ELF-1 (cell line): ENCODE measurements around the gene STX8.
"Not testable (repeated sequence)": the region's sequence is repeated elsewhere in the genome, so short reads cannot be mapped to it uniquely, and the experiment has no call there.

Source experiments
- DNase-seq: peaks from one replicate; pipeline ENCODE4 v3.0.0-alpha.2; 2016; ENCODE audit warnings: low read depth, low spot score

STX8 gene

DNA sequence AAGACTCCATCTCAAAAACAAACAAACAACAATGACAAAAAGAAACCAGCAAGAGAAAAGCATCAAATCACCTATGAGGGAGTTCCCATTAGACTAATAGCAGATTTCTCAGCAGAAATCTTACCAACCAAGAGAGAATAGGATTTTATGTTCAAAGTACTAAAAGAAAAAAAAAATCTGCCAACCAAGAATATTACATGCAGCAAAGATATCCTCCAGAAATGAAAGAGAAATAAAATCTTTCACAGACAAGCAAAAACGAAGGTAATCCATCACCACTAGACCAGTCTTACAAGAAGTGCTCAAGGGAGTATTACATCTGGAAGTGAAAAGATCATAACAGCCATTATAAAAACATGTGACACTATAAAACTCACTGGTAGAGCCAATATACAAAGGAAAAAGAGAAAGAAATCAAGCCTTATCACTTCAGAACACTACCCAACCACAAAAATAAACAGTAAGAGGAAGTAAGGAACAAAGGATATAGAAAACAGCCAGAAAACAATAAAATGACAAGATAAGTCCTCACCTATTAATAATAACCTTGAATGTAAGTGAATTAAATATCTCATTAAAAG is 66.3 kb downstream of the STX8 start:
- DNase-seq: no peak

- no peak for DNase-seq
Measured at GRCh38 chr17:9499041-9499440, 76.6 kb downstream of the STX8 start.

DNA sequence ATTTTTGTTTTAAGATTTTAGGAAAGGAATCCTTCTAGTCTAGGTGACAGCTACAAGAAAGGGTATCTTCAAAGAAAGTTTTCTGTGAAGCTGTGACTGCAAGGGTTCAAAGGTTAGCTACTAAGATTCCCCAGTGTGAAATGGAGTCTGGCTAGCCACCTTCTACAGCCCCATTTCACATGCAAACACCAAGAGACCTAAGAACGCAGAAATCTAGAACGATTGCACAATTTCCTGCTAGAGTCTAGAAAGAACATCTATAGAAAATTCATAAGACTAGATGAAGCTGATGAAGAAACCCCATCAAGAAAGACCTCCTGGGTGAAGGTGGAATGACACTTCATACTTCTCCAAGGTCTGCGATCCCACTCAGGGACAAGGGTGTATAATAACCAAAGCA is 77.1 kb downstream of the STX8 start:
- DNase-seq: no peak

GRCh38 chr17:9488556-9488955 is 87.1 kb downstream of the STX8 start:
- DNase-seq: no peak

- DNase-seq: no peak
Measured at GRCh38 chr17:9487406-9487805, 88.2 kb downstream of the STX8 start.

DNA sequence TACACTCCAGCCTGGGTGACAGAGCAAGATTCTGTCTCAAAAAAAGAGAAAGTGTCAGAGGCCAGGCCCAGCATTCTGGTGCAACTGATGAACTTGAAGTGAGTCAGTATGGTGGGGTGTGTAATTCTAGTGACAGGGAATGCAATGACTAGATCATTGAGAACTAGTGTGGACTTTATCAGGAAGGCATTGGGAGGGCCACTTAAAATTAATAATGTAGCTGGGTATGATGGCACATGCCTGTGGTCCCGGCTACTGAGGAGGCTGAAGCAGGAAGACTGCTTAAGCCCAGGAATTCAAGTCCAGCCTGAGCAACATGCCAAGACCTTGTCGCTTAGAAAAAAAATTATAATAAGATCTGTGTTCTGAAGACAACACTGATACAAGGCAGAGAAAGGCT is 90.8 kb downstream of the STX8 start:
- DNase-seq: no peak

DNA sequence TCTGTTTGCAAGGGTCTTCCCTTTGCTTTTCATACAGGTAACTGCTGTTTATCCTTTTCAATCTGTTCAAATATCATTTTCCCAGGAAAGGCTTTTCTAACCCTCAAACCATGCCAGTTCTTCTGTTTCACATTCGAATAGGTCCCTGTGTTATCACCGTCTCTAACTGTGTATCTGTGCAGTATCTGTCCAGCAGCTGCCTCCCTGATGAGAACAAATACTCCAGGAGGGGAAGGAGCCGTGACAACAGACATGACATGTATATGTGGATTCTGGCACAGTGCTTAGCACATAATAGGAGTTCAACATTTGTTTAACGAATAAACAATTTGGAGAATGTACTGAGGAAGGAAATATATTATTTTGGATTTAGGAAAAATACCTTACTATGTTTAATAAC is 95.7 kb downstream of the STX8 start:
- no peak for DNase-seq

DNA sequence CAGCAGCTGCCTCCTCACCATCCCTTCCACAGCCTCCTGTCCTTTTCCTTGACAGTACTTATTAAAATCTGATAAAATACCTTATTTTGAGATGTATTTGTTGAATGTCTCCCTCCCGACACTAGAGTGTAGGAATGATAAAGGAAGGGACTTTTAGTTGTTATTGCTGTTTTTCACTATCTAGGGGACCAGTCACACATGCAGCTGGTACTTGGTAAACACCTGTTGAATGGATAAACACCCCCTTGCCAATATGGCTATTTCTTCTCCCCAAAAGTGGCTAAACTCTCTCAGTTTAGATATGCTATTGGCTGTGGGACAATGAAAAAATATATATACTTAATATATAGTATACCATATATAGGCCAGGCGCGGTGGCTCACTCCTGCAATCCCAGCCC is 96.7 kb downstream of the STX8 start:
- no peak for DNase-seq

DNA sequence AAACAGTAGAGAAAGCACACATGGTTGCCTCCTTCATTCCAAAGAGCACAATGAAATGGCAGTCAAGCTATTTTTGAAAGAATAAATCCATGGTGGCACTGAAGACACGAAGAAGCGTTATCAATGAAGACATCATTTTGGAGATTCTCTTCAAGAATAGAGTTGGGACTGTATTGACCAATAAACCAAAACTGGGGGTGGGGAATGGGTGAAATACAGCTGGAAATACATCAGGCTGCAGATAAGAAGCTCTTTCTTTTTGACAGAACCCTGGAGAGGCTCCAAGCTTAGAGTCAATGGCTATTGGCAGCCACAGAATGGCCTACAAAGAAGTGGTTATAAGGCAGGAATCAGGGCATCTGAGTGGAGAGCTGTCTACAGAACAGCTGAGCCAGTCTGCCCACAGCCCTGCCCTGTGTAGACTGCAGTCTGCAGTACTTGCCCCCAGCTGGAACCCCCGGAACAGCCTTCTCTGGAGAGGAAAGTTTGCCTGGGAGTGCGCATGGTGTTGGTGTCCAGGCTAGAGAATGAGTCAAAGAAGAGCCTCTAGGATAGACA is 100.4 kb downstream of the STX8 start:
- DNase-seq: no peak

- no peak for DNase-seq
Measured at GRCh38 chr17:9473711-9474110, 101.9 kb downstream of the STX8 start.

- no peak for DNase-seq
Measured at GRCh38 chr17:9472541-9472940, 103.1 kb downstream of the STX8 start.

- no peak for DNase-seq
Measured at GRCh38 chr17:9472094-9472493, 103.5 kb downstream of the STX8 start.

DNA sequence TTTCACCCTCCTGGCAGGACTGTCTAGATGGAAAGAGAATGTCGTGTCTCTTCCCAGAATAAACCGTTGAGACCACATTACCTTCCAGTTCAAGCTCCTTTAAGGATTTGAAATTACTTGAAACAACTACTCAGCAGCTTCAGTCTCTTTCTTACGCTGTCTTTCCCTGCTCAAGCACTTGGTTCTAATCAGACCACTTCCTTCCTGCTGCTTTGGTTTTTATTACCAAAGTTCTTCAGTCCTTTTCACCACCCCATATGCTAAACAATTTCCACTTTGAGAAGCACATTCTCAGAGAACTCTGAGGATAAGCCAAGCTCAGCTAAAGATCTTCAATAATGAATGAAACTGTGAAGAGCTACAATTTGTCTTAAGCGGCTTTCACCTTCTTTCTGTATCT is 105.4 kb downstream of the STX8 start:
- no peak for DNase-seq

DNA sequence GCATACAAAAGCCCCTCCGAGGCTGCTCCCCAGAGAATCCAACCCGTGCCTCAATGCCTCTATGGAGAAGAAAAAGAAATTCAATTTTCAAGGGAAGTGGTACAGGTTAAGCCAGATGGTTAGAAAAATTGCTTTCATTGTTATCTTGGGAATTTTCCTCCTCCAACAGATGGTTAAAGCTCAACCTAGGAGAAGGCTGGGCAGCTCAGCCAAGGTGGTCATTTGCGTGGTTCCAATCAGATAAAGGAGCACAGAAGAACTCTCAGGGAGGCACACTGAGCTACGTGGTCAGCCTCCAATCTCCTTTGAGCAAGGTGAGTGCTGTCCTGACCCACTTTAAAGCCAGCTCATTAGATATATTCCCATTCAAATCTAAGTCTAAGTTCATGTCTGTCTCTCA is 106.7 kb downstream of the STX8 start:
- no peak for DNase-seq

GRCh38 chr17:9468532-9468931 is 107.1 kb downstream of the STX8 start:
- no peak for DNase-seq

DNA sequence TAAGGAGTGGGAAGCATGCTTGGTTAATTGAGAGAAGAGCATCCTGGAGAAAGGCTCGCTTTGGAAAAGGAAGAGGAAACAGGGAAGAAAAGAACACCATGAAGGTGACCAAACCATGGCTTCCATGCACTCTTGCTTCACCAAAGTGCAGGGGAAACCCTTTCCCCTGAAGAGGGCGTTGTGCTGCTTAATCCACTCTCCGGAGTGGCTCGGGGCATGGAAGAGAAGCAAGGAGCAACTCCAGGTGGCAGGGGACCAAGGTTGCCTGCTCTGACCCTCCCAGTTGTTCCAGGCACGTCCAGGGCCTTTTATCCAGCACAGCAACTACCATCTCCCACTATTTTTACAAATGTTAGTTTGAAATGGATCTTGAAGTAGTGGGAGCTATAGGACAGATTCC is 108.1 kb downstream of the STX8 start:
- DNase-seq: peak; percentile 29

DNA sequence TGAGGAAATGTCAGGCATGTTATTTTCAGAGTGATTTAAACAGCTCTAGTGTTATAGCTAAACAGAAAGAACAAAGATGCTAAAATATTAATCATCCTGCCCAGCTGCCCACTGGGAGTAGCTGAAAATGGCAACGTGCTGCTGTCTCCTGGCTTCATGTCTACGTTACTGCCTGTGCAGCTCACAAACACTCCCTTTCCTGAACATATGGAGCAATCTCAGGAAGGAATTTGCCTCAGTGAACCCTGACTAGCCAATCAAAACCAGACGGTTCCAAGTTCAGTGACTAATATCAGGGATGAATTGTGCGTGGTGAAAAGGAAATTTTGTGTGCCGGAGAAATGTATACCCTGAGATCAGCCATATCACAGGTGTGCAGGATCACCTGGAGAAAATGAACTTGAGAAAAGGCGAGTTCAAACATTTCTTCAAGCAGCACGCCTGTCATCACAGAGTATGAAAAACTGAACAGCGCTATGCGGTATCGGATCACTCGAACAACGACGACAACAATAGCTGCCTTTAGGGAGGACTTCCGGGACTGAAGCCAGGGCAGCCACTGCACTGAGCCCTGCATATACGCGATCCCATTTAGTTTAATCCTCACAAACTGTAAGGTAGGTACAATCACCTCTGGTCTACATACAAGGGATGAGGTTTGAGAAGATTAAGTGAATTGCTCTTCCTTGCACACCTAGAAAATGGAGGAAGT is 110.3 kb downstream of the STX8 start:
- no peak for DNase-seq

DNA sequence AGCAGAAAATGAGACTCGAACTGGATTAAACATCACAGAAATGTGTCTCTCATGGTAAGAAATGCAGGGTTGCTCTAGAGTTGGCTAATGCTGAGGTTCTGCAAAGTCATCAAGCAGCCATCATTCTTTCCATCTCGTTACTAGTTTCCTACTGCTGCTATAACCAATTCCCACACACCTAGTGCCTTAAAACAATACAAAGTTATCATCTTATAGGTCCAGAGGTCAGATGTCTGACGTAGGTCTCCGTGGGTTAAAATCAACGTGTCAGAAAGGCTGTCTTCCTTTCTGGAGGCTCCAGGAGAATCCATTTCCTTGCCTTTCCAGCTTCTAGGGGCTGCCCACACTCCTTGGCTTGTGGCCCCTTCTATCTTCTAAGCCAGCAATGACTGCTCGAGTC is 118.6 kb downstream of the STX8 start:
- DNase-seq: no peak

DNA sequence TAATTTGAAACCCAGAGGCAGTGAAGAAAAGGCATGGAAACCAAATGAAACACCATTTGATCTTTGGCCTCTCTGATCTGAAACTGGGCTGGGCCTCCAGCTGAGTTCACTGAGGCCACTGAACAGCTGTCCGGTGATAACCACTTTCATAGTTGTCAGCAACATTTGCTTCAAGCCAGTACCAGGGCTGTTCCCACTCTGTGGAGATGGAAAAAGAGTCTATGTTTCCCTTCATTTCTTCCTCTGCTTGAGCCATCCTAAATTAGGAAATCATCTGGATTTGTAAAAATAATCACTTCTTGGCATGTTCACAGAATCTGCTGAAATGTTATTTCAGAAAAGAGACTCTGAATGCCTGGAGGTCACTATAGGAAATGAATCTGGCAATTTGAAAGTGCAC is 119.3 kb downstream of the STX8 start:
- DNase-seq: no peak

DNA sequence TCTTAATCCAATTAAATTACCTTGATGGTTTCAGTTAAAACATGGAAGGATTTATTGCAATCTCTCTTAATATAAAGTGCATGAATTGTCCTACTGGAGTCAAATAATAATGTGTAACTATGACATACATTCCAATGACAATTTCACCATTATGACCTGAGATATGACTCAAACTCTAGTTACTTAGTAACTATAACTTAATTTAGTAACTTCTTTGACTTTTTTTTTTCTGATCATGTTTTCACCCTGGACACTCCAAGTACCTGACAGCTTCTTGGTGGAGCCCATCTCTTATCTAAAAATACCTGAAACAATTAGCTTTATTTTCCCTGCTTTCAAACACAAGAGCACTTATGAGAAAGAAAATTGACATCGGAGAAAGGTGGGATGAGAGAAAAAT is 123.7 kb downstream of the STX8 start:
- DNase-seq: no peak

GRCh38 chr17:9447298-9447697 is 128.3 kb downstream of the STX8 start:
- not testable (repeated sequence) for DNase-seq

DNA sequence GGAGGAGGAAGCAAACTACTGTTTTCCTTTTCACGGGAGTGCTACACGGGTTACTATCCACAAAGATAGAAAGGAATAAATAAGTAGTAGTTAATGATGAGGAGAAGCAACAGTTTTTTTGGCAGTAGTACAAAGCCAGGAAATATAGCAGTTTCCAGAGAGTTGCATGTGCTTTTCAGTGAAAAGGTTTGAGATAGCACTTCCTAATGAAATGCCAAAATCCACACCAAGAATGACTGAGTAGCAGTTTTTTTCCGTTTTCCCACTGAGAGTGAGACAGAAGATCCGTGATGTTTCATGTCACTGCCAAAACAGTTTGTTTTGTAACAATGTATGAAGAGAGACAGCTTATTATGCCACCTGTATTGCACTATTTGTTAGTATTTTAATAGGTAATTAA is 129.1 kb downstream of the STX8 start:
- no peak for DNase-seq

DNA sequence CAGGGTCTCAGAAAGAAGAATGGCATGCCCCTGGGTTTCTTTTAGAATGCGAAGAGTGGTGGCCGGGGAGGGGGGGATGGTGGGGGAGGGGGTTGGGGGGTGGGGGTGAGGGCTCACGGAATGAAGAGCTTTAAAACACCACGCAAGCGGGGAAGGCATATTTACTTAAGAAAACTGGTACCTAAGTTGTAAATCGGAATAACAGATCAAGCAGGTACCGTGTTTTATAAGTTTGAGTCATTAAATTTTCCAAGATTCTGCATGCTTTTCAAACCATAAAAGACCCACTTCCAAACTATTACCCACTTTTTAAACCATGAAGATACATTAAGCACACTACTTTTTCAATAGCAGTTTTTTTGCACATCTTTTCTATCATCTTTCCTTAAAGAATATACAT is 130.2 kb downstream of the STX8 start:
- DNase-seq: no peak

DNA sequence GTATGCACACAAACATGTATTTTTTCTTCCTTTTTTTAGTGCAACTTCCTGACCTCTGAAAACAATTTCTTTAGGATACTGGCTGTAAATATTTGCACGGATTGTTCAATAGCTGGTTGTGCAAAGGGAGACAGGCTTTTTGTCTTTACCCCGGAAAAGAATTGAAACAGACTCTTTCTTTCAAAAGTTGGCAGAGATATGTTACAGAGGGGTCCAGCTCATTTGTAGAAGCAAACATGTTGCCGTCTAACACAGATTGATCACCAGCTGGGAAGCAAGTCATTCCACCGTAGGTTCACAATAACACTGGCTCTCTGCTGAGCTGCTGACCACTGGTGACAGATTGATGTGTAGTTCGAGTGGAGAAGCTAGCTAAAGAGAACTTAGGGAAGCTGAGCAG is 130.9 kb downstream of the STX8 start:
- no peak for DNase-seq
